HepG2 (cell line): ENCODE data around the gene DCTN3. TPM values are rescaled to one million over a fixed set of nuclear protein-coding genes. Genes with fewer than 3 reads are reported as not detected.

Source experiments
- ATAC-seq: fragments of 200-7000 bp; cut with Tn5 transposase; 3 replicates; pipeline ENCODE4 v1.9.1; 2020; ENCODE audit warnings: mild to moderate bottlenecking, moderate library complexity
- BruUV-seq: library from RNA; stranded (reverse); fragments of 400-500 nt; replicated peaks from 2 replicates; lab custom pipeline; 2021; lab: Mats Ljungman, UMichigan
- CTCF ChIA-PET: fragments of 300-600 bp; formaldehyde crosslinking; extraction: SDS; loops from one replicate; lab custom pipeline; 2021; ENCODE audit warnings: low total read pairs, inconsistent platforms, low intra/inter-chr PET ratio; lab: Yijun Ruan, JAX
- POLR2A ChIA-PET: fragments of 350-600 bp; sonication (Branson Sonifier 250); formaldehyde crosslinking; loops from one replicate; lab custom pipeline; 2020; ENCODE audit warnings: antibody characterized with exemption, inconsistent platforms; lab: Yijun Ruan, JAX
- DNase-seq: peaks from one replicate; pipeline ENCODE4 v3.0.0-alpha.2; 2015; ENCODE audit warnings: low spot score
- FAIRE-seq: peaks from 3 replicates; lab custom pipeline; 2011; peaks lifted over from hg19 to GRCh38; lab: Jason Lieb, UNC
- H2AFZ ChIP-seq: one replicate; pipeline ENCODE4 v1.6.1; 2011; ENCODE audit warnings: low read length, inconsistent platforms
- H3K27ac ChIP-seq: fragments of 300-600 bp; 3 replicates; pipeline ENCODE4 v1.8.0; 2011; ENCODE audit warnings: mixed run types, mild to moderate bottlenecking, mixed read lengths, low read length, inconsistent platforms; ENCODE audit not compliant: insufficient read depth; ENCODE audit errors: extremely low read length
- H3K27me3 ChIP-seq, 2 experiments: fragments of 200-600 bp in 1 of 2; 2 replicates in 1 of 2; 3 replicates in 1 of 2; pipeline versions ENCODE4 v1.6.0 to v1.8.0; 2011; ENCODE audit warnings: low read length in 2 of 2, mild to moderate bottlenecking in 2 of 2, moderate library complexity in 2 of 2, inconsistent platforms in 1 of 2; ENCODE audit not compliant: insufficient read depth in 2 of 2, control insufficient read depth in 1 of 2
- H3K36me3 ChIP-seq, 2 experiments: fragments of 200-600 bp in 1 of 2; replicated peaks in 1 of 2; 2 replicates in 1 of 2; 3 replicates in 1 of 2; pipeline versions ENCODE4 v1.5.1 to v1.8.0; 2011; ENCODE audit warnings: low read length in 2 of 2, inconsistent platforms in 1 of 2; ENCODE audit not compliant: insufficient read depth in 2 of 2, control insufficient read depth in 1 of 2
- H3K4me1 ChIP-seq: 2 replicates; pipeline ENCODE4 v1.5.1; 2012; ENCODE audit warnings: low read length, inconsistent platforms; ENCODE audit not compliant: insufficient read depth
- H3K4me2 ChIP-seq: 2 replicates; pipeline ENCODE4 v1.6.0; 2011; ENCODE audit warnings: low read depth, low read length, inconsistent platforms
- H3K4me3 ChIP-seq, 3 experiments: fragments of 200-600 bp in 1 of 3; sonication (generic), shearing (Covaris generic) in 1 of 3; replicated peaks in 1 of 3; 2 replicates each; pipeline ENCODE4 v1.5.1; 2011 to 2016; ENCODE audit warnings: low read length in 3 of 3, inconsistent platforms in 2 of 3, low read depth in 2 of 3, mild to moderate bottlenecking in 2 of 3, control low read depth in 1 of 3, mixed read lengths in 1 of 3; ENCODE audit not compliant: insufficient read depth in 1 of 3
- H3K79me2 ChIP-seq: one replicate; pipeline ENCODE4 v1.6.1; 2011; ENCODE audit warnings: low read length, inconsistent platforms; ENCODE audit not compliant: insufficient read depth
- H3K9ac ChIP-seq: 2 replicates; pipeline ENCODE4 v1.6.0; 2011; ENCODE audit warnings: mild to moderate bottlenecking, low read depth, low read length, inconsistent platforms; ENCODE audit not compliant: insufficient read depth
- H3K9me3 ChIP-seq: 2 replicates; pipeline ENCODE4 v1.5.1; 2012; ENCODE audit warnings: mild to moderate bottlenecking, low read length
- H4K20me1 ChIP-seq: 2 replicates; pipeline ENCODE4 v1.6.0; 2011; ENCODE audit warnings: inconsistent platforms, mild to moderate bottlenecking, low read length, moderate library complexity; ENCODE audit not compliant: insufficient read depth
- BRD4 ChIP-seq: sonication (generic); formaldehyde crosslinking; IDR thresholded peaks from 2 replicates; pipeline ENCODE4 v1.4.0; 2020; ENCODE audit warnings: missing genetic modification reagents
- CTCF ChIP-seq: sonication (generic); formaldehyde crosslinking; IDR thresholded peaks from 2 replicates; pipeline ENCODE4 v1.5.0; 2020; ENCODE audit warnings: mild to moderate bottlenecking, missing genetic modification reagents, moderate library complexity
- EZH2 ChIP-seq: conservative IDR thresholded peaks from 2 replicates; pipeline ENCODE4 v1.6.1; 2012; ENCODE audit warnings: mild to moderate bottlenecking, low read depth, low read length, moderate library complexity
- FIP1L1 ChIP-seq: fragments of 200-400 bp; formaldehyde crosslinking; IDR thresholded peaks from 2 replicates; pipeline ENCODE4 v1.6.1; 2018; ENCODE audit warnings: low read depth, mild to moderate bottlenecking, low read length, moderate library complexity, borderline replicate concordance; ENCODE audit not compliant: insufficient read depth
- FOXO1 ChIP-seq: sonication (generic); formaldehyde crosslinking; IDR thresholded peaks from 2 replicates; pipeline ENCODE4 v1.4.0; 2020; ENCODE audit warnings: missing genetic modification reagents
- GABPA ChIP-seq, 2 experiments: IDR thresholded peaks; 2 replicates each; pipeline ENCODE4 v1.6.1; 2011 to 2016; ENCODE audit warnings: low read depth in 2 of 2, low read length in 1 of 2, missing biosample characterization in 1 of 2, missing genetic modification characterization in 1 of 2
- HMGA1 ChIP-seq: sonication (generic); formaldehyde crosslinking; conservative IDR thresholded peaks from 2 replicates; pipeline ENCODE4 v1.4.0; 2020; ENCODE audit warnings: missing genetic modification reagents
- NR1H2 ChIP-seq: sonication (generic); formaldehyde crosslinking; IDR thresholded peaks from 2 replicates; pipeline ENCODE4 v1.8.1; 2022; ENCODE audit warnings: low read depth, missing genetic modification reagents, borderline replicate concordance
- REXO4 ChIP-seq: sonication (generic); formaldehyde crosslinking; IDR thresholded peaks from 2 replicates; pipeline ENCODE4 v1.8.0; 2022; ENCODE audit warnings: missing genetic modification reagents, mild to moderate bottlenecking, borderline replicate concordance
- RFX1 ChIP-seq: fragments of 450-650 bp; IDR thresholded peaks from 2 replicates; pipeline ENCODE4 v1.6.1; 2017
- RXRA ChIP-seq: sonication (generic); formaldehyde crosslinking; IDR thresholded peaks from 2 replicates; pipeline ENCODE4 v1.5.1; 2020; ENCODE audit warnings: missing genetic modification reagents
- SMARCE1 ChIP-seq: fragments of 450-650 bp; IDR thresholded peaks from 2 replicates; pipeline ENCODE4 v1.6.1; 2017; ENCODE audit warnings: borderline replicate concordance
- SMYD3 ChIP-seq: sonication (generic); formaldehyde crosslinking; IDR thresholded peaks from 2 replicates; pipeline ENCODE4 v1.8.1; 2023; ENCODE audit warnings: mild to moderate bottlenecking, missing genetic modification reagents
- STAG1 ChIP-seq: sonication (generic); formaldehyde crosslinking; IDR thresholded peaks from 2 replicates; pipeline ENCODE4 v1.4.0; 2020; ENCODE audit warnings: missing genetic modification reagents
- TBX2 ChIP-seq: sonication (generic); formaldehyde crosslinking; IDR thresholded peaks from 2 replicates; pipeline ENCODE4 v1.5.0; 2020; ENCODE audit warnings: missing genetic modification reagents, mild to moderate bottlenecking, borderline replicate concordance
- ZFP36L2 ChIP-seq: sonication (generic); formaldehyde crosslinking; IDR thresholded peaks from 2 replicates; pipeline ENCODE4 v1.4.0; 2020; ENCODE audit warnings: missing genetic modification reagents
- ZFP90 ChIP-seq: sonication (generic); formaldehyde crosslinking; IDR thresholded peaks from 2 replicates; pipeline ENCODE4 v1.8.0; 2022; ENCODE audit warnings: missing genetic modification reagents, mild to moderate bottlenecking, inconsistent platforms, borderline replicate concordance
- ZNF446 ChIP-seq: sonication (generic); formaldehyde crosslinking; IDR thresholded peaks from 2 replicates; pipeline ENCODE4 v1.5.0; 2020; ENCODE audit warnings: mild to moderate bottlenecking, missing genetic modification reagents
- ZNF530 ChIP-seq: sonication (generic); formaldehyde crosslinking; IDR thresholded peaks from 2 replicates; pipeline ENCODE4 v1.5.0; 2020; ENCODE audit warnings: low read depth, mild to moderate bottlenecking, missing genetic modification reagents
- ZNF737 ChIP-seq: sonication (generic); formaldehyde crosslinking; IDR thresholded peaks from 2 replicates; pipeline ENCODE4 v1.5.0; 2020; ENCODE audit warnings: missing genetic modification reagents, mild to moderate bottlenecking, borderline replicate concordance
- ZSCAN22 ChIP-seq: sonication (generic); formaldehyde crosslinking; IDR thresholded peaks from 2 replicates; pipeline ENCODE4 v1.4.0; 2020; ENCODE audit warnings: mild to moderate bottlenecking, missing genetic modification reagents
- WGBS: methylation state at CpG from one replicate; pipeline ENCODE4 v1.1.6; 2017; ENCODE audit warnings: low lambda C conversion rate; 5-methylcytosine and 5-hydroxymethylcytosine counted together
- in situ Hi-C: cut with HindIII; loops from 2 replicates; pipeline ENCODE4 v1.10.0; 2017; ENCODE audit warnings: low pct_unique_long_range_greater_than_20kb; ENCODE audit not compliant: extremely low pct_ligation_motif_present
- intact Hi-C: fragments of 100-400 bp; cut with micrococcal nuclease; formaldehyde crosslinking; loops from one replicate; pipeline ENCODE4 v1.10.0; 2022; ENCODE audit not compliant: unreplicated experiment
- polyA plus RNA-seq, 8 experiments: library from polyadenylated mRNA; depleted of rRNA in 3 of 8; stranded (reverse) in 7 of 8; unstranded in 1 of 8; fragments of >200 nt; fragmentation: Illumina TruSeq in 4 of 8; extraction: Trizol in 4 of 8; gene quantifications; 2 replicates each; pipeline versions ENCODE4 v1.2.1 to v1.2.3, GENCODE V29; 2011 to 2016; ENCODE audit warnings: low read depth in 4 of 8, missing spikeins in 1 of 8, mixed read lengths in 1 of 8; ENCODE audit not compliant: insufficient read depth in 1 of 8
- total RNA-seq, 5 experiments: library from RNA; depleted of rRNA; stranded (reverse); fragments of >200 nt; fragmentation: Illumina TruSeq; extraction: Trizol; gene quantifications; 2 replicates each; pipeline ENCODE4 v1.2.3, GENCODE V29; 2016; ENCODE audit warnings: low read depth in 1 of 5
- TF ChIP-seq, protein P1 (sequence below): sonication (generic); formaldehyde crosslinking; IDR thresholded peaks from 2 replicates; pipeline ENCODE4 v1.8.1; 2022; ENCODE audit warnings: mild to moderate bottlenecking, missing genetic modification reagents

The DCTN3 gene
- total and polyA plus RNA-seq, 2 of the 13 experiments (the other 11 are each of a cell fraction or from before 2014, with no cell fraction given): 27.4 to 34.5 TPM

GRCh38 chr9:34582787-34583186 is 37.5 kb downstream of the DCTN3 start (continued):
- TF ChIP-seq CTCF (CRISPR knock-in tag) (no peak), RXRA (CRISPR knock-in tag) (no peak), ZFP36L2 (CRISPR knock-in tag) (no peak), SMARCE1 (no peak), SMYD3 (CRISPR knock-in tag) (no peak), ZFP90 (CRISPR knock-in tag) (no peak), ZSCAN22 (no peak), NR1H2 (CRISPR knock-in tag) (no peak)

DNA sequence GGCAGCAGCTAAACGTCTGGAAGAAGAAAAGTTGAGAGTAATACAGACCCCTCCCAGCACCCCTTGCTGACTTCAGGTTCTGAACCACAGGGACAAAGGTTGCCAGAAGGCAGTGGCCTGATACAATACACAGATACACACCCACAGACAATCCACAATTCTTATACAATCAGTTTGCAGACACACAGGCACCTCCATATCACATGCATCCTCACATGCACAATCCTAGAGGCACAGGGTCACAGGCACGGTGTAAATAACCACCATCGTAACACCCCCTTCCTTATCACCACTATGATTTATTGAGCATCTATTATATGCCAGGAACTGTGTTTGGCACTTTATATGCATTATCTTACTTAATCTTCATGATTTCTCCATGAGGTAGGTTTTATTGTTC is 39.0 kb downstream of the DCTN3 start:
- in situ Hi-C loops (no loop called here), intact Hi-C loops (no loop called here)
- no peaks in the 10 kb centered on the region for H4K20me1 ChIP-seq
- ChIA-PET POLR2A (no interaction called here), CTCF (no interaction called here)
- no peaks in the 10 kb centered on the region for H3K9me3 ChIP-seq
- H3K36me3 ChIP-seq: no peaks in the 10 kb centered on the region
- 40% methylated on average over 3 of the region's 3 CpGs for WGBS
- ATAC-seq (no peak), DNase-seq (no peak), FAIRE-seq (no peak)
- H2AFZ ChIP-seq: no peak overlapping the region
- H3K4me2 ChIP-seq: no peak overlapping the region
- BruUV-seq: no TSS peak
- H3K4me3 ChIP-seq: no peak overlapping the region
- TF ChIP-seq ZNF530 (CRISPR knock-in tag) (no peak), GABPA (IDR thresholded peaks at IDR 0.05; ENCODE audit: low read depth, low read length) (no peak), GABPA (CRISPR knock-in tag; IDR thresholded peaks at IDR 0.05; ENCODE audit: low read depth) (no peak), EZH2 (no peak), FOXO1 (CRISPR knock-in tag) (no peak), TBX2 (CRISPR knock-in tag) (no peak), ZNF737 (CRISPR knock-in tag) (no peak), STAG1 (no peak), RFX1 (no peak), ZNF446 (CRISPR knock-in tag) (no peak), REXO4 (CRISPR knock-in tag) (no peak), BRD4 (CRISPR knock-in tag) (no peak), FIP1L1 (no peak), HMGA1 (CRISPR knock-in tag) (no peak)
- TF ChIP-seq, protein P1, sequence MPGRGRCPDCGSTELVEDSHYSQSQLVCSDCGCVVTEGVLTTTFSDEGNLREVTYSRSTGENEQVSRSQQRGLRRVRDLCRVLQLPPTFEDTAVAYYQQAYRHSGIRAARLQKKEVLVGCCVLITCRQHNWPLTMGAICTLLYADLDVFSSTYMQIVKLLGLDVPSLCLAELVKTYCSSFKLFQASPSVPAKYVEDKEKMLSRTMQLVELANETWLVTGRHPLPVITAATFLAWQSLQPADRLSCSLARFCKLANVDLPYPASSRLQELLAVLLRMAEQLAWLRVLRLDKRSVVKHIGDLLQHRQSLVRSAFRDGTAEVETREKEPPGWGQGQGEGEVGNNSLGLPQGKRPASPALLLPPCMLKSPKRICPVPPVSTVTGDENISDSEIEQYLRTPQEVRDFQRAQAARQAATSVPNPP (CRISPR knock-in tag): no peak
- no peak overlapping the region for H3K27ac ChIP-seq
- no peaks in the 10 kb centered on the region for H3K79me2 ChIP-seq
- H3K9ac ChIP-seq: no peak overlapping the region
- H3K27me3 ChIP-seq: peaks cover 9 to 77% of the 10 kb centered on the region in 2 experiments
- H3K4me1 ChIP-seq: no peaks in the 10 kb centered on the region
